IMR-90 (cell line): Measurements from ENCODE around the gene RBPJL. TPM values are rescaled to one million over a fixed set of nuclear protein-coding genes. Genes with fewer than 3 reads are reported as not detected.

Experiments used
- ATAC-seq: fragments of 200-7000 bp; cut with Tn5 transposase; 2 replicates; pipeline ENCODE4 v1.9.1; 2020; ENCODE audit warnings: low read depth, mild to moderate bottlenecking, moderate library complexity
- BruUV-seq: library from RNA; stranded (reverse); fragments of 400-500 nt; replicated peaks from 2 replicates; lab custom pipeline; 2021; lab: Mats Ljungman, UMichigan
- CTCF ChIA-PET: fragments of 300-600 bp; formaldehyde crosslinking; extraction: SDS; loops from one replicate; lab custom pipeline; 2021; ENCODE audit warnings: antibody characterized with exemption; lab: Yijun Ruan, JAX
- POLR2A ChIA-PET: fragments of 300-600 bp; sonication (Branson Sonifier 250); formaldehyde crosslinking; loops from one replicate; lab custom pipeline; 2022; ENCODE audit warnings: antibody characterized with exemption; ENCODE audit not compliant: unreplicated experiment; lab: Charles Lee
- DNase-seq: peaks from one replicate; pipeline ENCODE4 v3.0.0; 2013
- H2AFZ ChIP-seq: replicated peaks from 2 replicates; pipeline ENCODE3; 2013; ENCODE audit warnings: low read length, mild to moderate bottlenecking; ENCODE audit not compliant: poor library complexity
- H2AK5ac ChIP-seq: 2 replicates; pipeline ENCODE4 v1.6.1; 2013; ENCODE audit warnings: low read depth, low read length, inconsistent platforms
- H2AK9ac ChIP-seq: replicated peaks from 2 replicates; pipeline ENCODE3; 2013; ENCODE audit warnings: mild to moderate bottlenecking, low read depth, low read length, moderate library complexity; ENCODE audit not compliant: poor library complexity
- H2BK120ac ChIP-seq: 2 replicates; pipeline ENCODE4 v1.6.1; 2013; ENCODE audit warnings: low read depth, low read length, inconsistent platforms
- H2BK15ac ChIP-seq: 3 replicates; pipeline ENCODE4 v1.6.1; 2013; ENCODE audit warnings: low read depth, low read length, inconsistent platforms
- H2BK20ac ChIP-seq: 2 replicates; pipeline ENCODE4 v1.6.1; 2013; ENCODE audit warnings: low read depth, mild to moderate bottlenecking, inconsistent platforms, low read length, moderate library complexity
- H2BK5ac ChIP-seq: 2 replicates; pipeline ENCODE4 v1.6.1; 2013; ENCODE audit warnings: mild to moderate bottlenecking, low read depth, low read length, inconsistent platforms; ENCODE audit not compliant: poor library complexity, severe bottlenecking
- H3K14ac ChIP-seq: replicated peaks from 2 replicates; pipeline ENCODE4 v1.6.1; 2013; ENCODE audit warnings: low read depth, low read length, inconsistent platforms
- H3K18ac ChIP-seq: 2 replicates; pipeline ENCODE4 v1.6.1; 2013; ENCODE audit warnings: low read depth, low read length, control low read depth
- H3K23ac ChIP-seq: 2 replicates; pipeline ENCODE4 v1.6.1; 2013; ENCODE audit warnings: low read depth, low read length, inconsistent platforms
- H3K27ac ChIP-seq: 2 replicates; pipeline ENCODE4 v1.5.1; 2013; ENCODE audit warnings: mild to moderate bottlenecking, control low read depth, low read length; ENCODE audit not compliant: insufficient read depth
- H3K27me3 ChIP-seq: 2 replicates; pipeline ENCODE4 v1.6.1; 2013; ENCODE audit warnings: low read length; ENCODE audit not compliant: control insufficient read depth, insufficient read depth
- H3K36me3 ChIP-seq: 2 replicates; pipeline ENCODE4 v1.6.1; 2013; ENCODE audit warnings: low read length, mixed read lengths; ENCODE audit not compliant: control insufficient read depth, insufficient read depth
- H3K4ac ChIP-seq: 2 replicates; pipeline ENCODE4 v1.6.1; 2013; ENCODE audit warnings: low read depth, low read length, inconsistent platforms
- H3K4me1 ChIP-seq: 2 replicates; pipeline ENCODE4 v1.6.1; 2013; ENCODE audit warnings: low read length, mixed read lengths; ENCODE audit not compliant: control insufficient read depth, insufficient read depth
- H3K4me2 ChIP-seq: 2 replicates; pipeline ENCODE4 v1.6.1; 2013; ENCODE audit warnings: low read depth, mild to moderate bottlenecking, control low read depth, low read length, moderate library complexity
- H3K4me3 ChIP-seq: 2 replicates; pipeline ENCODE4 v1.5.1; 2013; ENCODE audit warnings: low read depth, mild to moderate bottlenecking, control low read depth, low read length, moderate library complexity; ENCODE audit not compliant: insufficient read depth
- H3K56ac ChIP-seq: 2 replicates; pipeline ENCODE4 v1.6.1; 2013; ENCODE audit warnings: low read length, inconsistent platforms; ENCODE audit not compliant: insufficient read depth; ENCODE audit errors: extremely low read depth
- H3K79me1 ChIP-seq, 2 experiments: 2 replicates each; pipeline ENCODE4 v1.6.1; 2013; ENCODE audit warnings: low read length in 2 of 2, inconsistent platforms in 1 of 2, low read depth in 1 of 2
- H3K9ac ChIP-seq: 2 replicates; pipeline ENCODE4 v1.6.1; 2013; ENCODE audit warnings: low read depth, low read length, control low read depth
- H3K9me1 ChIP-seq: 2 replicates; pipeline ENCODE4 v1.6.1; 2013; ENCODE audit warnings: low read length, inconsistent platforms; ENCODE audit not compliant: insufficient read depth
- H3K9me3 ChIP-seq: 2 replicates; pipeline ENCODE4 v1.6.1; 2013; ENCODE audit warnings: low read length; ENCODE audit not compliant: control insufficient read depth, insufficient read depth
- H4K20me1 ChIP-seq: 2 replicates; pipeline ENCODE4 v1.6.1; 2013; ENCODE audit warnings: low read length, inconsistent platforms; ENCODE audit not compliant: insufficient read depth
- H4K5ac ChIP-seq: 2 replicates; pipeline ENCODE4 v1.6.1; 2013; ENCODE audit warnings: mild to moderate bottlenecking, low read depth, low read length, control low read depth
- H4K8ac ChIP-seq, 2 experiments: 2 replicates each; pipeline ENCODE4 v1.6.1; 2013; ENCODE audit warnings: low read depth in 2 of 2, low read length in 2 of 2, control low read depth in 1 of 2, inconsistent platforms in 1 of 2
- H4K91ac ChIP-seq: 2 replicates; pipeline ENCODE4 v1.6.1; 2013; ENCODE audit warnings: low read depth, low read length, inconsistent platforms; ENCODE audit not compliant: insufficient read depth
- BHLHE40 ChIP-seq: fragments of 150-350 bp; IDR thresholded peaks from 2 replicates; pipeline ENCODE4 v1.6.1; 2016; ENCODE audit warnings: mild to moderate bottlenecking, low read depth, low read length
- CEBPB ChIP-seq: IDR thresholded peaks from 2 replicates; pipeline ENCODE4 v1.6.1; 2012; ENCODE audit warnings: low read depth, low read length, improper control_type of control experiment
- CHD1 ChIP-seq: IDR thresholded peaks from 2 replicates; pipeline ENCODE4 v1.6.1; 2012; ENCODE audit warnings: low read depth, low read length, improper control_type of control experiment
- CTCF ChIP-seq: conservative IDR thresholded peaks from 2 replicates; pipeline ENCODE4 v1.5.1; 2012; ENCODE audit warnings: mild to moderate bottlenecking, low read depth, low read length, improper control_type of control experiment
- ELK1 ChIP-seq: fragments of 150-350 bp; IDR thresholded peaks from 2 replicates; pipeline ENCODE4 v1.6.1; 2016; ENCODE audit warnings: low read depth, mild to moderate bottlenecking, low read length, moderate library complexity, borderline replicate concordance
- FOS ChIP-seq: fragments of 150-350 bp; IDR thresholded peaks from 2 replicates; pipeline ENCODE4 v1.6.1; 2016; ENCODE audit warnings: low read depth, low read length
- MAFK ChIP-seq: IDR thresholded peaks from 2 replicates; pipeline ENCODE4 v1.6.1; 2012; ENCODE audit warnings: low read depth, low read length, improper control_type of control experiment
- MAZ ChIP-seq: IDR thresholded peaks from 2 replicates; pipeline ENCODE4 v1.6.1; 2012; ENCODE audit warnings: low read depth, mild to moderate bottlenecking, low read length, improper control_type of control experiment, moderate library complexity, borderline replicate concordance
- MXI1 ChIP-seq: IDR thresholded peaks from 2 replicates; pipeline ENCODE4 v1.6.1; 2012; ENCODE audit warnings: low read depth, mild to moderate bottlenecking, low read length, moderate library complexity, borderline replicate concordance
- NFE2L2 ChIP-seq: fragments of 150-350 bp; IDR thresholded peaks from 2 replicates; pipeline ENCODE4 v1.6.1; 2016; ENCODE audit warnings: low read depth, mild to moderate bottlenecking, low read length
- POLR2A ChIP-seq: IDR thresholded peaks from 2 replicates; pipeline ENCODE4 v1.6.1; 2012; ENCODE audit warnings: mild to moderate bottlenecking, low read depth, low read length
- RAD21 ChIP-seq: IDR thresholded peaks from 2 replicates; pipeline ENCODE4 v1.6.1; 2012; ENCODE audit warnings: low read length, improper control_type of control experiment
- RCOR1 ChIP-seq: IDR thresholded peaks from 2 replicates; pipeline ENCODE4 v1.6.1; 2012; ENCODE audit warnings: mild to moderate bottlenecking, low read length, improper control_type of control experiment; ENCODE audit not compliant: insufficient replicate concordance
- RFX5 ChIP-seq: IDR thresholded peaks from 2 replicates; pipeline ENCODE4 v1.8.0; 2012; ENCODE audit warnings: low read depth, mild to moderate bottlenecking, low read length, moderate library complexity
- SMC3 ChIP-seq: fragments of 150-350 bp; IDR thresholded peaks from 2 replicates; pipeline ENCODE4 v1.6.1; 2016; ENCODE audit warnings: low read depth, mild to moderate bottlenecking, antibody characterized with exemption, low read length, moderate library complexity
- USF2 ChIP-seq: fragments of 150-350 bp; IDR thresholded peaks from 2 replicates; pipeline ENCODE4 v1.6.1; 2017; ENCODE audit warnings: mild to moderate bottlenecking, antibody characterized with exemption, low read length, low read depth
- WGBS, 2 experiments: methylation state at CpG; one replicate each; pipeline versions ENCODE4 v1.1.5 to v1.1.7; 2013; ENCODE audit warnings: missing lambda C conversion rate in 2 of 2; ENCODE audit not compliant: insufficient read length in 1 of 2; ENCODE audit errors: extremely low coverage in 2 of 2; 5-methylcytosine and 5-hydroxymethylcytosine counted together
- dilution Hi-C: fragments of 300-500 bp; cut with HindIII; formaldehyde crosslinking; loops from one replicate; pipeline ENCODE4 v1.14.3; 2018; ENCODE audit warnings: low sequenced_read_pairs; ENCODE audit not compliant: unreplicated experiment
- in situ Hi-C: fragments of 300-500 bp; cut with MboI; formaldehyde crosslinking; loops from 3 replicates; pipeline ENCODE4 v1.14.3; 2019; ENCODE audit warnings: low sequenced_read_pairs, inconsistent platforms, mixed read lengths
- intact Hi-C: fragments of 100-400 bp; cut with micrococcal nuclease; formaldehyde crosslinking; loops from 2 replicates; pipeline ENCODE4 v1.10.0; 2022
- polyA plus RNA-seq, 3 experiments: library from polyadenylated mRNA; depleted of rRNA; stranded (reverse); fragments of >200 nt; gene quantifications; 2 replicates each; pipeline ENCODE4 v1.2.3, GENCODE V29; 2012; ENCODE audit warnings: low replicate concordance in 1 of 3
- total RNA-seq: library from RNA; depleted of rRNA; stranded (reverse); fragments of >200 nt; gene quantifications from 2 replicates; pipeline ENCODE4 v1.2.3, GENCODE V29; 2012

The RBPJL gene
- total and polyA plus RNA-seq, 2 of the 4 experiments (the other 2 are of a cell fraction) = not detected

GRCh38 chr20:45350217-45350616, 43.6 kb downstream of the RBPJL start:
- H4K20me1 ChIP-seq = peaks cover 31% of the 10 kb centered on the region
- TF ChIP-seq RAD21 (no peak), FOS (no peak), POLR2A (no peak), CHD1 (no peak), USF2 (no peak), CTCF (no peak), MAZ (no peak), RFX5 (no peak), CEBPB (no peak), BHLHE40 (no peak), NFE2L2 (no peak), MXI1 (no peak), ELK1 (no peak), MAFK (no peak), SMC3 (no peak), RCOR1 (no peak)
- no peak for DNase-seq

More at GRCh38 chr20:45350217-45350616, 43.6 kb downstream of the RBPJL start:
- CTCF ChIA-PET = no interaction called here
- H4K8ac ChIP-seq = no peak overlapping the region
- H4K5ac ChIP-seq = no peak overlapping the region
- H3K4ac ChIP-seq = no peak overlapping the region
- no peak overlapping the region for H2AK5ac ChIP-seq
- H3K56ac ChIP-seq = no peak overlapping the region
- no peak overlapping the region for H2BK20ac ChIP-seq
- no peak overlapping the region for H3K18ac ChIP-seq
- no peaks in the 10 kb centered on the region for H3K9me3 ChIP-seq
- no peak overlapping the region for H3K14ac ChIP-seq
- no peaks in the 10 kb centered on the region for H3K27me3 ChIP-seq
- H3K36me3 ChIP-seq = no peaks in the 10 kb centered on the region
- H3K27ac ChIP-seq = no peak overlapping the region
- POLR2A ChIA-PET = no interaction called here
- intact Hi-C loops = no loop called here
- H3K4me3 ChIP-seq = no peak overlapping the region
- H3K9ac ChIP-seq = no peak overlapping the region
- in situ Hi-C loops = no loop called here
- no peak overlapping the region for H2BK120ac ChIP-seq
- H2AFZ ChIP-seq = no peak overlapping the region
- peaks cover 0 to 38% of the 10 kb centered on the region in 2 experiments; a peak in 3 of 4 replicates for H3K79me1 ChIP-seq
- H3K9me1 ChIP-seq = peaks cover 11% of the 10 kb centered on the region
- H4K91ac ChIP-seq = no peak overlapping the region
- no peak overlapping the region for H2BK15ac ChIP-seq
- dilution Hi-C loops = no loop called here
- H3K4me2 ChIP-seq = no peak overlapping the region
- WGBS, 2 experiments = no CpG with 5 or more reads among the region's 1 CpG
- no peak overlapping the region for H2BK5ac ChIP-seq
- BruUV-seq = no TSS peak
- no peak overlapping the region for H2AK9ac ChIP-seq
- H3K23ac ChIP-seq = no peak overlapping the region
- ATAC-seq = no peak
- peaks cover 22% of the 10 kb centered on the region for H3K4me1 ChIP-seq
